ENCODE results near the gene TTYH1. TPM values are rescaled to one million over a fixed set of nuclear protein-coding genes. Genes with fewer than 3 reads are reported as not detected.

The TTYH1 gene
- total and polyA plus RNA-seq, 2 of the 4 experiments (the other 2 are of a cell fraction): not detected

GRCh38 chr19:54432144-54432738, 17.0 kb downstream of the TTYH1 start:
- dilution Hi-C loops (cut with HindIII; ENCODE audit: low sequenced_read_pairs, unreplicated experiment) (no loop called here), intact Hi-C loops (cut with micrococcal nuclease) (no loop called here), in situ Hi-C loops (cut with MboI; ENCODE audit: low sequenced_read_pairs) (no loop called here)
- no peak overlapping the region for H2AK5ac ChIP-seq (ENCODE audit: low read depth, low read length)
- no peak for TF ChIP-seq RFX5 (IDR thresholded peaks at IDR 0.05; ENCODE audit: low read depth, low read length)
- TF ChIP-seq SMC3 (IDR thresholded peaks at IDR 0.05; ENCODE audit: low read depth, low read length): no peak
- TF ChIP-seq BHLHE40 (IDR thresholded peaks at IDR 0.05; ENCODE audit: low read depth, low read length): no peak
- no peak for TF ChIP-seq RAD21 (IDR thresholded peaks at IDR 0.05; ENCODE audit: low read length)
- TF ChIP-seq ELK1 (IDR thresholded peaks at IDR 0.05; ENCODE audit: borderline replicate concordance, low read depth, low read length): no peak
- TF ChIP-seq USF2 (IDR thresholded peaks at IDR 0.05; ENCODE audit: low read depth, low read length): no peak
- no peak for TF ChIP-seq POLR2A (IDR thresholded peaks at IDR 0.05; ENCODE audit: low read depth, low read length)
- TF ChIP-seq CEBPB (IDR thresholded peaks at IDR 0.05; ENCODE audit: low read depth, low read length): no peak
- no peak for TF ChIP-seq NFE2L2 (IDR thresholded peaks at IDR 0.05; ENCODE audit: low read depth, low read length)
- no peak for TF ChIP-seq MAZ (IDR thresholded peaks at IDR 0.05; ENCODE audit: borderline replicate concordance, low read depth, low read length)
- no peak for TF ChIP-seq RCOR1 (IDR thresholded peaks at IDR 0.05; ENCODE audit: insufficient replicate concordance, low read length)
- TF ChIP-seq MXI1 (IDR thresholded peaks at IDR 0.05; ENCODE audit: borderline replicate concordance, low read depth, low read length): no peak
- no peak for TF ChIP-seq MAFK (IDR thresholded peaks at IDR 0.05; ENCODE audit: low read depth, low read length)
- TF ChIP-seq CTCF (conservative IDR thresholded peaks at IDR 0.05; ENCODE audit: low read depth, low read length): no peak
- TF ChIP-seq CHD1 (IDR thresholded peaks at IDR 0.05; ENCODE audit: low read depth, low read length): no peak
- no peak for TF ChIP-seq FOS (IDR thresholded peaks at IDR 0.05; ENCODE audit: low read depth, low read length)
- H3K9me3 ChIP-seq (ENCODE audit: control insufficient read depth, insufficient read depth, low read length): no peaks in the 10 kb centered on the region
- H3K79me1 ChIP-seq (ENCODE audit: low read depth in 1 of 2, low read length in 2 of 2): peaks cover 0 to 3% of the 10 kb centered on the region in 2 experiments; a peak in 1 of 4 replicates
- H3K27ac ChIP-seq (ENCODE audit: insufficient read depth, low read length): no peak overlapping the region
- no peak overlapping the region for H3K4me3 ChIP-seq (ENCODE audit: insufficient read depth, low read depth, low read length)
- H4K20me1 ChIP-seq (ENCODE audit: insufficient read depth, low read length): peaks cover 6% of the 10 kb centered on the region; the same call in 1 of the 2 replicates
- peaks cover 11% of the 10 kb centered on the region; the same call in 1 of the 2 replicates for H3K27me3 ChIP-seq (ENCODE audit: control insufficient read depth, insufficient read depth, low read length)
- no peak overlapping the region for H3K18ac ChIP-seq (ENCODE audit: low read depth, low read length)
- no peak overlapping the region for H3K56ac ChIP-seq (ENCODE audit: extremely low read depth, insufficient read depth, low read length)
- ChIA-PET POLR2A (ENCODE audit: unreplicated experiment) (no interaction called here), CTCF (no interaction called here)
- peaks cover 3% of the 10 kb centered on the region; the same call in 1 of the 2 replicates for H3K9me1 ChIP-seq (ENCODE audit: insufficient read depth, low read length)
- no peak overlapping the region for H4K8ac ChIP-seq (ENCODE audit: low read depth in 2 of 2, low read length in 2 of 2)
- H2BK120ac ChIP-seq (ENCODE audit: low read depth, low read length): no peak overlapping the region
- no peak overlapping the region for H2BK15ac ChIP-seq (ENCODE audit: low read depth, low read length)
- 0 out of 2 replicates have a peak, but pooled peaks cover 2% of the 10 kb centered on the region for H3K4me1 ChIP-seq (ENCODE audit: control insufficient read depth, insufficient read depth, low read length)
- no peak overlapping the region for H4K5ac ChIP-seq (ENCODE audit: low read depth, low read length)
- no TSS peak for BruUV-seq (replicated peaks)
- H3K36me3 ChIP-seq (ENCODE audit: control insufficient read depth, insufficient read depth, low read length): peaks cover 2% of the 10 kb centered on the region; the same call in 1 of the 2 replicates
- H3K23ac ChIP-seq (ENCODE audit: low read depth, low read length): no peak overlapping the region
- H3K9ac ChIP-seq (ENCODE audit: low read depth, low read length): no peak overlapping the region
- 100% methylated on average over 2 of the region's 10 CpGs; no CpG with 5 or more reads in 1 of the 2 experiments for WGBS, 2 experiments (ENCODE audit: extremely low coverage in 2 of 2, insufficient read length in 1 of 2)
- no peak overlapping the region for H3K4ac ChIP-seq (ENCODE audit: low read depth, low read length)
- H2BK5ac ChIP-seq (ENCODE audit: low read depth, low read length, poor library complexity, severe bottlenecking): no peak overlapping the region
- ATAC-seq (ENCODE audit: low read depth) (no peak), DNase-seq (no peak)
- no peak overlapping the region for H4K91ac ChIP-seq (ENCODE audit: insufficient read depth, low read depth, low read length)
- no peak overlapping the region for H3K14ac ChIP-seq (replicated peaks; ENCODE audit: low read depth, low read length)
- no peak overlapping the region for H2AK9ac ChIP-seq (replicated peaks; ENCODE audit: low read depth, low read length, poor library complexity)
- no peak overlapping the region for H3K4me2 ChIP-seq (ENCODE audit: low read depth, low read length)
- H2AFZ ChIP-seq (replicated peaks; ENCODE audit: low read length, poor library complexity): no peak overlapping the region
- H2BK20ac ChIP-seq (ENCODE audit: low read depth, low read length): no peak overlapping the region

Data from IMR-90 (cell line).